HUES64 (cell line): ENCODE data around the gene PLS3.
"Not testable (repeated sequence)": the region's sequence is repeated elsewhere in the genome, so short reads cannot be mapped to it uniquely, and the experiment has no call there.

Experiments
- H3K27ac ChIP-seq: 2 replicates; pipeline ENCODE4 v1.7.0; 2013; ENCODE audit warnings: low read depth, low read length, inconsistent platforms
- H3K27me3 ChIP-seq: 2 replicates; pipeline ENCODE4 v1.6.1; 2013; ENCODE audit warnings: mild to moderate bottlenecking, low read length; ENCODE audit not compliant: insufficient read depth
- H3K36me3 ChIP-seq: 2 replicates; pipeline ENCODE4 v1.6.1; 2013; ENCODE audit warnings: mild to moderate bottlenecking, low read length; ENCODE audit not compliant: insufficient read depth
- H3K4me1 ChIP-seq: 2 replicates; pipeline ENCODE4 v1.6.1; 2013; ENCODE audit warnings: mild to moderate bottlenecking, low read length, moderate library complexity; ENCODE audit not compliant: insufficient read depth
- H3K4me3 ChIP-seq: 2 replicates; pipeline ENCODE4 v1.5.1; 2013; ENCODE audit warnings: mild to moderate bottlenecking, low read length, moderate library complexity
- H3K9ac ChIP-seq: 2 replicates; pipeline ENCODE4 v1.6.1; 2013; ENCODE audit warnings: mild to moderate bottlenecking, low read depth, low read length
- H3K9me3 ChIP-seq: 2 replicates; pipeline ENCODE4 v1.6.1; 2013; ENCODE audit warnings: low read depth, low read length; ENCODE audit not compliant: insufficient read depth
- WGBS: fragments of 150-250, 120-280 bp; methylation state at CpG from one replicate; pipeline ENCODE4 v1.1.7; 2013; ENCODE audit warnings: missing lambda C conversion rate; 5-methylcytosine and 5-hydroxymethylcytosine counted together

The PLS3 gene

GRCh38 chrX:115616943-115617563 is 56.1 kb downstream of the PLS3 start:
- Histone ChIP-seq H3K4me3 (no peak overlapping the region), H3K27ac (peak overlapping the region; percentile 90), H3K4me1 (peaks cover 37% of the 10 kb centered on the region)

GRCh38 chrX:115622534-115622933 is 61.6 kb downstream of the PLS3 start:
- no peaks in the 10 kb centered on the region for H3K9me3 ChIP-seq
- 94% methylated on average over 4 of the region's 4 CpGs for WGBS
- no peak overlapping the region for H3K4me3 ChIP-seq
- no peak overlapping the region for H3K27ac ChIP-seq
- no peak overlapping the region for H3K9ac ChIP-seq
- no peaks in the 10 kb centered on the region for H3K27me3 ChIP-seq
- peaks cover 15% of the 10 kb centered on the region for H3K4me1 ChIP-seq
- peaks cover 27% of the 10 kb centered on the region for H3K36me3 ChIP-seq

More at GRCh38 chrX:115616943-115617563, 56.1 kb downstream of the PLS3 start:
- H3K9me3 ChIP-seq = no peaks in the 10 kb centered on the region
- no peak overlapping the region; the same call in 1 of the 2 replicates for H3K9ac ChIP-seq
- peaks cover 6% of the 10 kb centered on the region for H3K36me3 ChIP-seq
- 50% methylated on average over 5 of the region's 5 CpGs for WGBS
- no peaks in the 10 kb centered on the region for H3K27me3 ChIP-seq

GRCh38 chrX:115624916-115625315 is 63.9 kb downstream of the PLS3 start:
- peaks cover 14% of the 10 kb centered on the region for H3K4me1 ChIP-seq
- H3K9ac ChIP-seq = no peak overlapping the region
- H3K27me3 ChIP-seq = no peaks in the 10 kb centered on the region
- H3K9me3 ChIP-seq = no peaks in the 10 kb centered on the region
- WGBS = 83% methylated on average over 1 of the region's 1 CpG
- H3K27ac ChIP-seq = no peak overlapping the region
- H3K4me3 ChIP-seq = no peak overlapping the region
- H3K36me3 ChIP-seq = peaks cover 47% of the 10 kb centered on the region

- Histone ChIP-seq H3K4me1 (peaks cover 14% of the 10 kb centered on the region), H3K4me3 (no peak overlapping the region), H3K27me3 (no peaks in the 10 kb centered on the region), H3K9ac (no peak overlapping the region), H3K36me3 (peaks cover 52% of the 10 kb centered on the region), H3K27ac (no peak overlapping the region; the same call in 1 of the 2 replicates), H3K9me3 (no peaks in the 10 kb centered on the region)
- WGBS = 55% methylated on average over 2 of the region's 6 CpGs
Measured at GRCh38 chrX:115625572-115626301, 64.8 kb downstream of the PLS3 start.

- Histone ChIP-seq H3K27me3 (no peaks in the 10 kb centered on the region), H3K36me3 (peaks cover 46% of the 10 kb centered on the region), H3K9me3 (no peaks in the 10 kb centered on the region), H3K4me3 (no peak overlapping the region), H3K4me1 (peaks cover 9% of the 10 kb centered on the region), H3K9ac (no peak overlapping the region), H3K27ac (no peak overlapping the region)
- 92% methylated on average over 2 of the region's 2 CpGs for WGBS
Measured at GRCh38 chrX:115630204-115630603, 69.2 kb downstream of the PLS3 start.

GRCh38 chrX:115632455-115632854 is 71.5 kb downstream of the PLS3 start:
- WGBS = 100% methylated on average over 3 of the region's 3 CpGs
- Histone ChIP-seq H3K36me3 (peaks cover 54% of the 10 kb centered on the region), H3K27me3 (no peaks in the 10 kb centered on the region), H3K9ac (no peak overlapping the region), H3K4me1 (no peaks in the 10 kb centered on the region), H3K4me3 (no peak overlapping the region), H3K9me3 (no peaks in the 10 kb centered on the region), H3K27ac (no peak overlapping the region)

- WGBS = 93% methylated on average over 4 of the region's 5 CpGs
Measured at GRCh38 chrX:115633397-115633796, 72.4 kb downstream of the PLS3 start.

GRCh38 chrX:115639334-115639880 is 78.4 kb downstream of the PLS3 start:
- no peaks in the 10 kb centered on the region for H3K27me3 ChIP-seq
- WGBS = 38% methylated on average over 4 of the region's 5 CpGs

More at GRCh38 chrX:115633397-115633796, 72.4 kb downstream of the PLS3 start:
- not testable (repeated sequence) for H3K4me1 ChIP-seq, H3K27me3 ChIP-seq, H3K27ac ChIP-seq, H3K9ac ChIP-seq, H3K4me3 ChIP-seq, H3K9me3 ChIP-seq
- H3K36me3 ChIP-seq = peaks cover 51% of the 10 kb centered on the region

GRCh38 chrX:115642311-115642710 is 81.3 kb downstream of the PLS3 start:
- Histone ChIP-seq H3K27me3 (no peaks in the 10 kb centered on the region), H3K9ac (no peak overlapping the region), H3K9me3 (no peaks in the 10 kb centered on the region), H3K4me1 (peaks cover 17% of the 10 kb centered on the region), H3K4me3 (no peak overlapping the region), H3K27ac (peak overlapping the region; percentile 64; the same call in 1 of the 2 replicates), H3K36me3 (peaks cover 66% of the 10 kb centered on the region)
- WGBS = 82% methylated on average over 2 of the region's 2 CpGs

More at GRCh38 chrX:115639334-115639880, 78.4 kb downstream of the PLS3 start:
- H3K36me3 ChIP-seq = peaks cover 60% of the 10 kb centered on the region
- no peaks in the 10 kb centered on the region for H3K9me3 ChIP-seq
- H3K4me1 ChIP-seq = peaks cover 17% of the 10 kb centered on the region
- H3K27ac ChIP-seq = peak overlapping the region; percentile 67; the same call in 1 of the 2 replicates
- no peak overlapping the region for H3K9ac ChIP-seq
- H3K4me3 ChIP-seq = no peak overlapping the region

- peaks cover 17% of the 10 kb centered on the region for H3K4me1 ChIP-seq
- 67% methylated on average over 1 of the region's 5 CpGs for WGBS
- no peak overlapping the region for H3K27ac ChIP-seq
- no peak overlapping the region for H3K9ac ChIP-seq
- no peaks in the 10 kb centered on the region for H3K27me3 ChIP-seq
- H3K36me3 ChIP-seq = peaks cover 67% of the 10 kb centered on the region
- H3K9me3 ChIP-seq = no peaks in the 10 kb centered on the region
- no peak overlapping the region for H3K4me3 ChIP-seq
Measured at GRCh38 chrX:115642895-115643530, 82.0 kb downstream of the PLS3 start.

- H3K27me3 ChIP-seq, H3K9ac ChIP-seq, H3K27ac ChIP-seq, H3K4me3 ChIP-seq, H3K9me3 ChIP-seq: not testable (repeated sequence)
- peaks cover 18% of the 10 kb centered on the region for H3K4me1 ChIP-seq
- 98% methylated on average over 3 of the region's 5 CpGs for WGBS
- H3K36me3 ChIP-seq = peaks cover 78% of the 10 kb centered on the region
Measured at GRCh38 chrX:115644397-115644796, 83.4 kb downstream of the PLS3 start.
